ENCODE measurements around the gene GTF2H3. TPM values are rescaled to one million over a fixed set of nuclear protein-coding genes. Genes with fewer than 3 reads are reported as not detected.

Gene GTF2H3
- total and polyA plus RNA-seq, 2 donors from 2014 or later, result 7.7 to 21.1 TPM

DNA sequence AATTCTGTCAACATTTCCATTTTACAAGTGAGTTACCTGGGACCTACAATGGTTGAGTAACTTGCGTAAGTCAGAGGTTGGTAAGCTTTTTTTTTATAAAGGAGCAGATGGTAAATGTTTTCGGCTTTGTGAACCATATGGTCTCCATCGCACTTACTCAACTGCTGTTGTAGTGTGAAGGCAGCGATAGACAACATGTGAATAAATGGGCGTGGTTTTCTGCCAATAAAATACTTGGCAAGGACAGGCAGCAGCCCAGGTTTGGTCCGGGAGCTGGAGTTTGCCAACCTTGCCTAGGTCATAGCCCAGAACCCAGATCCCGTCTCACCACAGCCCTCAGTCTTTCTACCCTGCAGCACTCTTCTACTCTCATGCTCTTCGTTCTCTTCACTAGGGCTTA, 25.4 kb upstream of the GTF2H3 start:
- Histone ChIP-seq H3K27me3 (ENCODE audit: control insufficient read depth, insufficient read depth, low read length) (no peaks in the 10 kb centered on the region), H3K4me1 (ENCODE audit: control insufficient read depth in 2 of 3, insufficient read depth in 2 of 3, low read depth in 1 of 3, low read length in 3 of 3) (peaks cover 0 to under 1% (median 0%) of the 10 kb centered on the region in 3 donors), H3K9me3 (ENCODE audit: control insufficient read depth in 2 of 3, insufficient read depth in 1 of 3, low read length in 3 of 3) (no peaks in the 10 kb centered on the region), H3K27ac (ENCODE audit: low read depth in 2 of 2, low read length in 2 of 2) (no peak overlapping the region), H3K4me3 (ENCODE audit: low read length in 3 of 3) (no peak overlapping the region), H3K9ac (ENCODE audit: low read length in 3 of 3) (no peak overlapping the region), H3K36me3 (ENCODE audit: control insufficient read depth in 2 of 3, insufficient read depth in 3 of 3, low read length in 3 of 3) (peaks cover 9 to 59% (median 27%) of the 10 kb centered on the region in 3 donors)
- TF ChIP-seq, protein P1, sequence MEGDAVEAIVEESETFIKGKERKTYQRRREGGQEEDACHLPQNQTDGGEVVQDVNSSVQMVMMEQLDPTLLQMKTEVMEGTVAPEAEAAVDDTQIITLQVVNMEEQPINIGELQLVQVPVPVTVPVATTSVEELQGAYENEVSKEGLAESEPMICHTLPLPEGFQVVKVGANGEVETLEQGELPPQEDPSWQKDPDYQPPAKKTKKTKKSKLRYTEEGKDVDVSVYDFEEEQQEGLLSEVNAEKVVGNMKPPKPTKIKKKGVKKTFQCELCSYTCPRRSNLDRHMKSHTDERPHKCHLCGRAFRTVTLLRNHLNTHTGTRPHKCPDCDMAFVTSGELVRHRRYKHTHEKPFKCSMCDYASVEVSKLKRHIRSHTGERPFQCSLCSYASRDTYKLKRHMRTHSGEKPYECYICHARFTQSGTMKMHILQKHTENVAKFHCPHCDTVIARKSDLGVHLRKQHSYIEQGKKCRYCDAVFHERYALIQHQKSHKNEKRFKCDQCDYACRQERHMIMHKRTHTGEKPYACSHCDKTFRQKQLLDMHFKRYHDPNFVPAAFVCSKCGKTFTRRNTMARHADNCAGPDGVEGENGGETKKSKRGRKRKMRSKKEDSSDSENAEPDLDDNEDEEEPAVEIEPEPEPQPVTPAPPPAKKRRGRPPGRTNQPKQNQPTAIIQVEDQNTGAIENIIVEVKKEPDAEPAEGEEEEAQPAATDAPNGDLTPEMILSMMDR (IDR thresholded peaks at IDR 0.05; ENCODE audit: borderline replicate concordance, extremely low read depth, insufficient read depth), result no peak
- intact Hi-C loops (cut with DNase I), result no loop called here
- no peak for FAIRE-seq
- no peak for DNase-seq

- Histone ChIP-seq H3K27ac (ENCODE audit: low read depth in 2 of 2, low read length in 2 of 2) (no peak overlapping the region), H3K36me3 (ENCODE audit: control insufficient read depth in 2 of 3, insufficient read depth in 3 of 3, low read length in 3 of 3) (peaks cover 17 to 73% (median 52%) of the 10 kb centered on the region in 3 donors), H3K4me3 (ENCODE audit: low read length in 3 of 3) (no peak overlapping the region), H3K4me1 (ENCODE audit: control insufficient read depth in 2 of 3, insufficient read depth in 2 of 3, low read depth in 1 of 3, low read length in 3 of 3) (no peaks in the 10 kb centered on the region), H3K9ac (ENCODE audit: low read length in 3 of 3) (no peak overlapping the region), H3K9me3 (ENCODE audit: control insufficient read depth in 2 of 3, insufficient read depth in 1 of 3, low read length in 3 of 3) (no peaks in the 10 kb centered on the region), H3K27me3 (ENCODE audit: control insufficient read depth, insufficient read depth, low read length) (no peaks in the 10 kb centered on the region)
- no peak for DNase-seq
- no peak for FAIRE-seq
- TF ChIP-seq, protein P1 (IDR thresholded peaks at IDR 0.05; ENCODE audit: borderline replicate concordance, extremely low read depth, insufficient read depth), result no peak
- intact Hi-C loops (cut with DNase I), result no loop called here
Measured at GRCh38 chr12:123614110-123614509, 19.5 kb upstream of the GTF2H3 start.

DNA sequence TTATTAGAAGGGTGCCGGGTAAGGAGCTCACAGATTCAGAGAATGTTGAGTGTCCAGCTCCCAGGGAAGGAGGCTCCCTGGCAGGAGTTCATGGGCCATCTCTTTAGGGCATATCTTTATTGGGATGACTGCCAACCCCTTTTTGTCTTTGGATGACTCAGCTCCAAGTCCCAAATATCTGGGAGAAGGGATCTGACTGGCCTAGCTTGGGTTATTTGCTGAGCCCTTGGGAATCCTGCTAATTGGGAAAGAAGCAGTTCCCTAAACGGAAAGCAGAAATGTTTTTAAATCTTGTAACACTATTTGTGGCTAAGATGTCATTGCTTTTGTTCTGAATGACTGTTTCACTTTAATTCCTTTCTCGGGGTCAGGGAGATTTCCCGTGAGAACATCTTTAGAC, 19.1 kb upstream of the GTF2H3 start:
- intact Hi-C loops (cut with DNase I), result no loop called here
- peaks cover 17 to 71% (median 52%) of the 10 kb centered on the region in 3 donors for H3K36me3 ChIP-seq (ENCODE audit: control insufficient read depth in 2 of 3, insufficient read depth in 3 of 3, low read length in 3 of 3)
- TF ChIP-seq, protein P1 (IDR thresholded peaks at IDR 0.05; ENCODE audit: borderline replicate concordance, extremely low read depth, insufficient read depth), result no peak

DNA sequence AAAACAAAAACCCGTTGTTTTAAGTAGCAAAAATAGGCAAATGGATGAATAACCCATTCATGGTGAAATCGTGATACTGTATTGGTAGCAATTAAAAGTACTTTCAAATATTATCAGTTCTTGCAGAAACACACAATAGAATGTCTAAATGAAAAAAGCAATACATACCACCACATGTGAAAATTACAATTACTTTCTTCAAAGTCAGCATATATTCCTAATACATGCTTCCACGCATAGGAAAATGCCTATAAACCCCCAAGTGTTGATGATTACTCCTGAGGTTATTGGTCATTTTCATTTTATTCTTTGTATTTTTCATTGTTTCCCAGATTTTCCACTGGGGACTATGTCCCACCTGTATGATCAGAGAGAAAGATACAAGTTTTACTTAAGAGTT, 16.5 kb upstream of the GTF2H3 start:
- H3K4me3 ChIP-seq (ENCODE audit: low read length in 3 of 3), result no peak overlapping the region
- H3K9ac ChIP-seq (ENCODE audit: low read length in 3 of 3), result no peak overlapping the region
- H3K9me3 ChIP-seq (ENCODE audit: control insufficient read depth in 2 of 3, insufficient read depth in 1 of 3, low read length in 3 of 3), result no peaks in the 10 kb centered on the region
- TF ChIP-seq, protein P1 (IDR thresholded peaks at IDR 0.05; ENCODE audit: borderline replicate concordance, extremely low read depth, insufficient read depth), result no peak
- no peaks in the 10 kb centered on the region for H3K27me3 ChIP-seq (ENCODE audit: control insufficient read depth, insufficient read depth, low read length)
- no peak overlapping the region for H3K27ac ChIP-seq (ENCODE audit: low read depth in 2 of 2, low read length in 2 of 2)
- H3K36me3 ChIP-seq (ENCODE audit: control insufficient read depth in 2 of 3, insufficient read depth in 3 of 3, low read length in 3 of 3), result peaks cover 21 to 73% (median 56%) of the 10 kb centered on the region in 3 donors
- no peaks in the 10 kb centered on the region for H3K4me1 ChIP-seq (ENCODE audit: control insufficient read depth in 2 of 3, insufficient read depth in 2 of 3, low read depth in 1 of 3, low read length in 3 of 3)
- intact Hi-C loops (cut with DNase I), result no loop called here
- FAIRE-seq, result no peak
- no peak for DNase-seq

More for the DNA sequence above, 19.1 kb upstream of the GTF2H3 start:
- Histone ChIP-seq H3K9ac (ENCODE audit: low read length in 3 of 3) (no peak overlapping the region), H3K9me3 (ENCODE audit: control insufficient read depth in 2 of 3, insufficient read depth in 1 of 3, low read length in 3 of 3) (no peaks in the 10 kb centered on the region), H3K27me3 (ENCODE audit: control insufficient read depth, insufficient read depth, low read length) (no peaks in the 10 kb centered on the region), H3K4me1 (ENCODE audit: control insufficient read depth in 2 of 3, insufficient read depth in 2 of 3, low read depth in 1 of 3, low read length in 3 of 3) (no peaks in the 10 kb centered on the region), H3K4me3 (ENCODE audit: low read length in 3 of 3) (no peak overlapping the region), H3K27ac (ENCODE audit: low read depth in 2 of 2, low read length in 2 of 2) (no peak overlapping the region)
- DNase-seq (no peak), FAIRE-seq (no peak)
